NB4 (cell line): Measurements from ENCODE around the gene ITPR3.
A peak's percentile ranks its signal among the peaks of the same experiment; 100 is the strongest.

Source experiments
- DNase-seq: peaks from one replicate; pipeline ENCODE4 v3.0.0; 2010; ENCODE audit warnings: low read depth
- H3K4me3 ChIP-seq: one replicate; pipeline ENCODE4 v1.5.1; 2011; ENCODE audit warnings: mild to moderate bottlenecking, low read depth, low read length, moderate library complexity
- CTCF ChIP-seq: IDR thresholded peaks from one replicate; pipeline ENCODE4 v1.5.1; 2012; ENCODE audit warnings: low read depth, low read length
- MAX ChIP-seq: IDR thresholded peaks from 2 replicates; pipeline ENCODE4 v1.6.1; 2011; ENCODE audit warnings: low read depth, low read length
- MYC ChIP-seq: IDR thresholded peaks from 2 replicates; pipeline ENCODE4 v1.6.1; 2011; ENCODE audit warnings: low read depth, low read length
- POLR2A ChIP-seq: IDR thresholded peaks from 2 replicates; pipeline ENCODE4 v1.6.1; 2011; ENCODE audit warnings: mild to moderate bottlenecking; ENCODE audit not compliant: insufficient read length; ENCODE audit errors: extremely low read depth

ITPR3 gene

GRCh38 chr6:33577718-33578117 is 43.4 kb upstream of the ITPR3 start:
- no peak for TF ChIP-seq POLR2A
- no peak for TF ChIP-seq CTCF
- no peak for TF ChIP-seq MAX
- no peak for TF ChIP-seq MYC
- H3K4me3 ChIP-seq, result no peak overlapping the region
- no peak for DNase-seq

GRCh38 chr6:33578164-33578563 is 43.0 kb upstream of the ITPR3 start:
- TF ChIP-seq POLR2A (no peak), MYC (no peak), MAX (no peak), CTCF (no peak)
- peak overlapping the region; percentile 16 for H3K4me3 ChIP-seq
- no peak for DNase-seq

GRCh38 chr6:33578588-33579011 is 42.5 kb upstream of the ITPR3 start:
- DNase-seq, result no peak
- peak overlapping the region; percentile 93 for H3K4me3 ChIP-seq
- TF ChIP-seq CTCF (no peak), POLR2A (no peak)

GRCh38 chr6:33579828-33580714 is 41.1 kb upstream of the ITPR3 start, which contains the start of gene BAK1:
BAK1 (minus strand) TSS chr6:33580276; CDS start chr6:33577604, 2,672 bp downstream.
- DNase-seq, result peak; percentile 94
- H3K4me3 ChIP-seq, result peak within 1 kb of the TSS; percentile 93
- no peak for TF ChIP-seq MYC
- peak; percentile 46 for TF ChIP-seq CTCF
- no peak for TF ChIP-seq MAX
- peak; percentile 63 for TF ChIP-seq POLR2A

GRCh38 chr6:33581186-33581585 is 39.9 kb upstream of the ITPR3 start:
- H3K4me3 ChIP-seq, result no peak overlapping the region
- no peak for DNase-seq
- TF ChIP-seq CTCF (no peak), MAX (no peak), MYC (no peak), POLR2A (no peak)
